Glomerular visceral epithelial cell (primary cell): ENCODE results near the gene ATP2A1.
"Not testable (repeated sequence)": the region's sequence is repeated elsewhere in the genome, so short reads cannot be mapped to it uniquely, and the experiment has no call there.

Experiments
- DNase-seq: peaks from one replicate; pipeline ENCODE4 v3.0.0-alpha.2; 2016; ENCODE audit errors: extremely low spot score

ATP2A1 gene

GRCh38 chr16:28859326-28859725 is 19.0 kb upstream of the ATP2A1 start:
- DNase-seq, result no peak

- no peak for DNase-seq
Measured at GRCh38 chr16:28863929-28864793, 14.1 kb upstream of the ATP2A1 start.

- DNase-seq, result no peak
Measured at GRCh38 chr16:28865001-28865688, 13.1 kb upstream of the ATP2A1 start.

GRCh38 chr16:28865722-28866453 is 12.4 kb upstream of the ATP2A1 start:
- no peak for DNase-seq

GRCh38 chr16:28866454-28866804 is 11.9 kb upstream of the ATP2A1 start:
- DNase-seq, result no peak

GRCh38 chr16:28867241-28867640 is 11.0 kb upstream of the ATP2A1 start:
- no peak for DNase-seq

- not testable (repeated sequence) for DNase-seq
Measured at GRCh38 chr16:28867646-28868045, 10.6 kb upstream of the ATP2A1 start.

GRCh38 chr16:28869201-28869600 is 9.1 kb upstream of the ATP2A1 start:
- no peak for DNase-seq

- no peak for DNase-seq
Measured at GRCh38 chr16:28872952-28873351, 5.3 kb upstream of the ATP2A1 start.

GRCh38 chr16:28873543-28874201 is 4.6 kb upstream of the ATP2A1 start:
- no peak for DNase-seq

- DNase-seq, result no peak
Measured at GRCh38 chr16:28874406-28874805, 3.9 kb upstream of the ATP2A1 start.

- DNase-seq, result no peak
Measured at GRCh38 chr16:28875134-28876018, 2.9 kb upstream of the ATP2A1 start.

- no peak for DNase-seq
Measured at GRCh38 chr16:28876019-28876659, 2.1 kb upstream of the ATP2A1 start.

GRCh38 chr16:28876973-28877654 is 1.2 kb upstream of the ATP2A1 start:
- no peak for DNase-seq

- DNase-seq, result no peak
Measured at GRCh38 chr16:28877655-28878000, 660 bp upstream of the ATP2A1 start.

- no peak for DNase-seq
Measured at GRCh38 chr16:28879261-28879840, 1.1 kb downstream of the ATP2A1 start.

GRCh38 chr16:28879841-28880588 is 1.7 kb downstream of the ATP2A1 start:
- peak; percentile 86 for DNase-seq

- no peak for DNase-seq
Measured at GRCh38 chr16:28880589-28880915, 2.3 kb downstream of the ATP2A1 start.

GRCh38 chr16:28880955-28881354 is 2.7 kb downstream of the ATP2A1 start:
- DNase-seq, result no peak
